Measurements from ENCODE around the gene TUBA3E. TPM values are rescaled to one million over a fixed set of nuclear protein-coding genes. Genes with fewer than 3 reads are reported as not detected.
"Not testable (repeated sequence)": the region's sequence is repeated elsewhere in the genome, so short reads cannot be mapped to it uniquely, and the experiment has no call there.

Gene TUBA3E
- total and polyA plus RNA-seq, 2 of the 13 experiments (the other 11 are each of a cell fraction or from before 2014, with no cell fraction given): not detected

DNA sequence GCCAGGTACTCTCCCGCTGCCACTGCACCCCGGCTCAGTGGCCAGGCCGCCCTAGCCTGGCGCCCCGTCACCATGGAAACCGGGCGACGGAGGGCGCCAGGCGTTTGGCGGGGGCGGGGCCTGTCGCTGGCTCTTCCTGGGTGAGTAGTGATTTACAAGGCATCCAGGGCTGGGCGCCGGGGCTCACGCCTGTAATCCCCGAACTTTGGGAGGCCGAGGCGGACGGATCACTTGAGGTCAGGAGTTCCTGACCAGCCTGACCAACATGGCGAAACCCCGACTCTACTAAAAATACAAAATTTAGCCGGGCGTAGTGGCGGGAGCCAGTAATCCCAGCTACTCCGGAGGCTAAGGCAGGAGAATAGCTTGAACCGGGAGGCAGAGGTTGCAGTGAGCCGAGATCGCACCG is 53.2 kb downstream of the TUBA3E start, which contains the start of gene CCDC74B (continued):
- TF ChIP-seq GFI1 (CRISPR knock-in tag; IDR thresholded peaks at IDR 0.05; ENCODE audit: borderline replicate concordance) (peak; percentile 47; the same call in 1 of the 2 replicates), PATZ1 (CRISPR knock-in tag; IDR thresholded peaks at IDR 0.05) (peak; percentile 32; the same call in 1 of the 2 replicates), SAP130 (CRISPR knock-in tag; IDR thresholded peaks at IDR 0.05; ENCODE audit: low read depth) (peak; percentile 69), HOXA3 (CRISPR knock-in tag; IDR thresholded peaks at IDR 0.05) (0 out of 2 replicates have a peak, but pooled peaks have one; percentile 18), RFX1 (IDR thresholded peaks at IDR 0.05) (peak; percentile 43; the same call in 1 of the 2 replicates)
- TF ChIP-seq, protein P1, sequence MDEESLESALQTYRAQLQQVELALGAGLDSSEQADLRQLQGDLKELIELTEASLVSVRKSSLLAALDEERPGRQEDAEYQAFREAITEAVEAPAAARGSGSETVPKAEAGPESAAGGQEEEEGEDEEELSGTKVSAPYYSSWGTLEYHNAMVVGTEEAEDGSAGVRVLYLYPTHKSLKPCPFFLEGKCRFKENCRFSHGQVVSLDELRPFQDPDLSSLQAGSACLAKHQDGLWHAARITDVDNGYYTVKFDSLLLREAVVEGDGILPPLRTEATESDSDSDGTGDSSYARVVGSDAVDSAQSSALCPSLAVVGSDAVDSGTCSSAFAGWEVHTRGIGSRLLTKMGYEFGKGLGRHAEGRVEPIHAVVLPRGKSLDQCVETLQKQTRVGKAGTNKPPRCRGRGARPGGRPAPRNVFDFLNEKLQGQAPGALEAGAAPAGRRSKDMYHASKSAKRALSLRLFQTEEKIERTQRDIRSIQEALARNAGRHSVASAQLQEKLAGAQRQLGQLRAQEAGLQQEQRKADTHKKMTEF (CRISPR knock-in tag; IDR thresholded peaks at IDR 0.05): 0 out of 2 replicates have a peak, but pooled peaks have one; percentile 21

DNA sequence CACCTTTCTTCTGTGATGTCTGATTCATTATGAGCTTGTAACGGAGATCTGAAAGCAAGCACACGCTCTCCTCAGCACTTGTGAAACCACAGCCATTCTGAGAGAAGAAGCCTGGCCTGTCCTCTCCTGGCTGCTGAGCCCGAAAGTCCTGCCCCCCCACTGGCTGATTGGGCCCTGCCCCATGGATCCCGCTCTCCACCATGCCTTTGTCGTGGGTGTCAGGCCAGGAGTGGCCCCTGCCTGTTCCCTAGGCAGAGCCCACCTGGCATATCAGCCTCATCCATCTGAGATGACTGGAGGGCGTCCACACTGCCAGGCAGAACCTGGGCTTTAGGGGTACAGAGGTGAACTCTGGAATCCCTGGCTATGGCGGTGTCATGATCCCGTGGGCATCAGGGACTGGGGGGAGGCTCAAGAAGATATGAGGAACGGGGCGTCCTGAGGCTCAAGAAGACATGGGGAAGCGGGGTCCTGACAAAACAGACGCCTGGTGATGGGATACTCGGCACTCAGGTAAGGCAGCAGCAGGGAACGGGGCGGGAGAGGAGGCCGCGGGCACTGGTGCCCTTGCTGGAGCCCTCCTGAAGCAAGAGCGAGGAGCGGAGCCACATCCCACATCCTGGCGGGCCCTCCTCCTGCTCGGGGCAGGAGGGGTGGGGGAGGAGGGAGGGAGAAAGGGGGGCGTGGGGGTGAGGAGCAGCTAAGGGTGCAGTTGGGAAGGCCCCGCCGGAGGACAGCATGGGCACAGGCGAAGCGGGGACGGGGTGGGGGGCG is 54.8 kb downstream of the TUBA3E start:
- H4K20me1 ChIP-seq (ENCODE audit: insufficient read depth, low read length); FAIRE-seq; in situ Hi-C loops (cut with HindIII; ENCODE audit: extremely low pct_ligation_motif_present, low pct_unique_long_range_greater_than_20kb); H2AFZ ChIP-seq (ENCODE audit: low read length); BruUV-seq (replicated peaks); DNase-seq (ENCODE audit: low spot score); H3K9ac ChIP-seq (ENCODE audit: insufficient read depth, low read depth, low read length); POLR2A ChIA-PET; H3K36me3 ChIP-seq (replicated peaks in 1 of 2; ENCODE audit: control insufficient read depth in 1 of 2, insufficient read depth in 2 of 2, low read length in 2 of 2); H3K79me2 ChIP-seq (ENCODE audit: insufficient read depth, low read length); ATAC-seq; H3K27ac ChIP-seq (ENCODE audit: extremely low read length, insufficient read depth, low read length); H3K4me1 ChIP-seq (ENCODE audit: insufficient read depth, low read length); intact Hi-C loops (cut with micrococcal nuclease; ENCODE audit: unreplicated experiment); CTCF ChIA-PET (ENCODE audit: low intra/inter-chr PET ratio, low total read pairs); H3K9me3 ChIP-seq (ENCODE audit: low read length): not testable (repeated sequence)
- Histone ChIP-seq H3K4me3 (replicated peaks in 1 of 3; ENCODE audit: insufficient read depth in 1 of 3, low read depth in 2 of 3, low read length in 3 of 3) (peak overlapping the region in 1 of 3 experiments; percentile 9; a peak in 1 of 6 replicates), H3K27me3 (ENCODE audit: control insufficient read depth in 1 of 2, insufficient read depth in 2 of 2, low read length in 2 of 2) (peaks cover 4 to 14% of the 10 kb centered on the region in 2 experiments; a peak in 4 of 5 replicates), H3K4me2 (ENCODE audit: low read depth, low read length) (peak overlapping the region; percentile 4; the same call in 1 of the 2 replicates)
- 27% methylated on average over 19 of the region's 28 CpGs for WGBS (ENCODE audit: low lambda C conversion rate)

DNA sequence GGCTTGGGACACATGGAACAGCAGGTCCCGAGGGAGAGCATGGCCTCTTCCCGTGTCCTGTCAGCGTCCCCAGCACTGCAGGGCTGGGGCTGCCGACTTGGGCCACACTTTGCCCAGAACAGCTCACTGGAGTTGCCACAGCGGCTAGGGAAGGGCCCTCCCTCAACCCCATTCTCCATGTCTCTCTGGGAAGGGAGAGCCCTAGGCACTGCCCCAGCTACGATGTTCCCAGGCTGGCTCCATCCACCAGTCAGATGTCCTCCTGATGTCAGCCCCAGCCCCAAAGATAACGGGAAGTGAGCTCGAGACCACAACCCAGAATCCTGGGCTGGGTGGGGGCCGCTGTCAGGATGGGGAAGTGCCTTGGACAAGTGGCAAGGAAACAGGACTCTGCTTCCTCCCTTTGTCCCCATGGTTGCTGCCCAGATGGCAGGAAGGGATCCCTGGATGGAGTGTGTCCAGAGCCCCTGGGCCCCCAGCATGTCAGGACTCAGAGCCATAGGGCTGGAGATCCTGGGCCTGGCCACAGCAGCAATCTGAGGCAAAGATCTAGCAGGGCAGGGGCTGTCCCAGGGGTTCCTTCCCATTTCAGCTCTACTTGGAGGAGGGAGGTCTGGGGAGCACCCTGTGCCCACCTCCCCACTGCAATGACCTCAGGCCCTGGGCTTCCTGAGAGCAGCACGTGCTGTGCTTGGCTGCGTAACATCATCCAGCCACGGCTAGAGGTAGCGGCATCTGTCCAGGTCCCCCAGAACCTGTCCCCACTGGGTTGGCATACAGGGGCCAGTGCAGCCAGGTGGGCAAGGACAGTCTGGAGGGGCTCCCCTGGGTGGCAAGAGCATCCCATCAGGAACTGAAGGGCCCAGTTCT is 55.6 kb downstream of the TUBA3E start:
- H3K4me3 ChIP-seq (replicated peaks in 1 of 3; ENCODE audit: insufficient read depth in 1 of 3, low read depth in 2 of 3, low read length in 3 of 3); CTCF ChIA-PET (ENCODE audit: low intra/inter-chr PET ratio, low total read pairs); H3K9ac ChIP-seq (ENCODE audit: insufficient read depth, low read depth, low read length); POLR2A ChIA-PET; FAIRE-seq; H3K36me3 ChIP-seq (replicated peaks in 1 of 2; ENCODE audit: control insufficient read depth in 1 of 2, insufficient read depth in 2 of 2, low read length in 2 of 2); H3K27ac ChIP-seq (ENCODE audit: extremely low read length, insufficient read depth, low read length); H4K20me1 ChIP-seq (ENCODE audit: insufficient read depth, low read length); H3K9me3 ChIP-seq (ENCODE audit: low read length); in situ Hi-C loops (cut with HindIII; ENCODE audit: extremely low pct_ligation_motif_present, low pct_unique_long_range_greater_than_20kb); DNase-seq (ENCODE audit: low spot score); H3K79me2 ChIP-seq (ENCODE audit: insufficient read depth, low read length); H3K4me2 ChIP-seq (ENCODE audit: low read depth, low read length); H2AFZ ChIP-seq (ENCODE audit: low read length); H3K4me1 ChIP-seq (ENCODE audit: insufficient read depth, low read length); BruUV-seq (replicated peaks); intact Hi-C loops (cut with micrococcal nuclease; ENCODE audit: unreplicated experiment): not testable (repeated sequence)
- H3K27me3 ChIP-seq (ENCODE audit: control insufficient read depth in 1 of 2, insufficient read depth in 2 of 2, low read length in 2 of 2): peaks cover 4 to 14% of the 10 kb centered on the region in 2 experiments; a peak in 4 of 5 replicates
- 20% methylated on average over 9 of the region's 13 CpGs for WGBS (ENCODE audit: low lambda C conversion rate)
- ATAC-seq: peak; percentile 2; the same call in 1 of the 3 replicates

Data from HepG2 (cell line).